Adipose tissue (tissue), 3 donors: ENCODE data around the gene SP7. TPM values are rescaled to one million over a fixed set of nuclear protein-coding genes. Genes with fewer than 3 reads are reported as not detected.
"Not testable (repeated sequence)": the region's sequence is repeated elsewhere in the genome, so short reads cannot be mapped to it uniquely, and the experiment has no call there.

Experiments used
- H3K27ac ChIP-seq: one replicate; pipeline ENCODE4 v1.5.1; 2013; ENCODE audit warnings: low read depth, low read length
- WGBS, 3 donors: extraction: QIAGEN DNeasy Blood & Tissue Kit; methylation state at CpG; one replicate each; pipeline ENCODE4 v1.1.7; 2013; 5-methylcytosine and 5-hydroxymethylcytosine counted together
- polyA plus RNA-seq, 3 donors: library from polyadenylated mRNA; stranded (reverse); fragments of 200-250 nt; gene quantifications; one replicate each; pipeline ENCODE4 v1.2.3, GENCODE V29; 2013
- donor health status: healthy with polysubstance abuse.
- donor health status: Bipolar disorder and iron deficiency.
- donor health status: healthy.

Gene SP7
- polyA plus RNA-seq, 3 donors: not detected

DNA sequence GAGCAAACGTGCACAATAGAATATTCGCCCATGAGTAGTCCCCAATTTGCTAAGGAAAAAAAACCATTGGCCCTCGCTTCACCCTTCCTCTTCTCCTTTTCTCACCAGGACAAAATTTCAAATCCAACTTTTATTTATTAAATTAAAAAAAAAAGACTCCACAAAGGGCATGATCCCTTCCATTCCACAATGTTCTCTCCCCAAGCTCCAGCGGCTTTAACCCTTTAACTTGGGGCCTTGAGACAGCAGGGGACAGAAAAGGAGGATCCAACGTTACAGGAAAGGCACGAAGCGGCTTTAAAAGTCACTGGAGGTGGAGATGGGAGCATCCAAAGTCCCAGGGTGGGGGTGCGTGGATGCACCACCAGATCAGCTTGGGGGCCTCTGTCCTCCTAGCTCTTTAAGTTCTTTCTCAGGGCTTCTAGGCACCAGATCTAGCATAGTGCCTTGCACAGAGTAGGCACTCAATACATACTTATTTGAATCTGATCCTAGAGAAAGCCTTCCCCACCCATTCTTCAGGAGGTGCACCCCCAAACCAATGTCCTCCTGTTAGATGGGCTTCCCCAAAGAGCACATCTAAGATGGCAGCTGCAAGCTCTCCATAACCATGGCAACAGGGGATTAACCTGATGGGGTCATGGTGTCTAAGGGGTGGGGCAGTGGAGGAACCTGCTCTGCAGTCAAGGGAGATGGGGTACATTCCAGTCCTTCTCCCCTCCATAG lies 9.5 kb downstream of the SP7 start:
- no peak overlapping the region for H3K27ac ChIP-seq
- WGBS, 3 donors: 77 to 88% (median 81%) methylated on average over 8 of the region's 8 CpGs

DNA sequence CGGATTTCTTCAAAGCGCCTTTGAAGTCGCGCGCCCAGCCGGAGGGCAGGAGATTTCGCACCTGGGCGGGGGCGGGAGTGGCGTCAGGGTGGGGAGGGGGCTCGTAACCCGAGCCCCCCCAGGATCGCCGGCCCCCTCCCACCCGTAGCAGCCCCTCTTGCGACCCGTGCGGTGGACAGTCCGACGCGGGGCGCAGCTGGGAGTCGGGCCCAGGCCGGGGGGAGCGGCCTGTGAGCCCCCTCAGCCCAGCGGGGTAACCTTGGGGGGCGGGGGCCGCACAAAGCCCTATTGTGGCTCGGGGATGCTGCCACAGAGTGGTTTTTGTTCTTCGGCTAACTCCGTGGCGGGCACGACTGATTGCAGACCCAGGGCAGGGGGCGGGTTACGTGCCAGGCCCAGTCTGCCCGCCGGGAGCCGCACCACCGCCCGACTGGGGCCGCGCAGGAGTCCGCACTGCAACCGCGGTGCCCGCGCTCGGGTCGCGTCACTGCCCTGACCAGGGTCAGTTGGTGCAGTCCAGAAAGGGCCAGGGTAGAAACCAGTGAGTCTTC lies 10.6 kb downstream of the SP7 start:
- 1 to 4% (median 1%) methylated on average over 48 to 50 of the region's 50 CpGs for WGBS, 3 donors
- H3K27ac ChIP-seq: peak overlapping the region; percentile 68

DNA sequence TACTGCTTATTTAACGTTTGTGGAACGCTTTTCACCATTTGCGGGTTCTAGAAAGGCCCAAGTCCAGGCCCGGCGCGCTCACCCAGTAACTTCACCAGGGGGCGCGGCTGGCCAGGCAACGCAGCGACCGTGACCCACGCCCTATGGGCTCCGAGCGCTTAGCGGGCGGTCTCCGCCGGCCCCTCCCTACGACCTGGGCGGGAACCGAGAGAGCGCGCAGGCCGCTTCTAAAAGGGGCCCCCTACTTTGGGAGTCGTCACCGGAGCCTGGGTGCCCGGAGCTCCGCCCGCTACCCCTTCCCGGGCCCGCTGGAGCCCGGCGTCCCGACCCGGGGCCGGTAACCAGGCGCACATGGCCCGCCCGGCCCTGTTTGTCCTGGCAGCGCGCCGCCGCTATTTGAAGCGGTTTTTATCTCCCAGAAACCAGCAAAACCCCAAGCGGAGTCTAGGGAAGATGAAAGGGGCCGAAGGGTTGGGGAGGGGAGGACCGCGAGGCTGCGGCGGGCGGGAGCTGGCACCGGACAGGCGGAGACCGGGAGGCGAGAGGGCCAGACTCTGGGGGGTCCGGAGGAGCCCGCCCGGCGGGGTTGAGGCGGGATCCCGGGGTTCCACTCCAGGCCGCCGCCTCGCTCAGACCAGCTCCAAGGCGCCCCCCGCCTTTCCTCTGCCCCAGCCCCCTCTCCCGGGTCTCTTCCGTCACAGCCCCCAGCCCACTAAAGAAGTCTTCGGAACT lies 11.2 kb downstream of the SP7 start:
- WGBS, 3 donors: 0 to 1% (median 0%) methylated on average over 67 to 69 of the region's 69 CpGs
- H3K27ac ChIP-seq: peak overlapping the region; percentile 68

DNA sequence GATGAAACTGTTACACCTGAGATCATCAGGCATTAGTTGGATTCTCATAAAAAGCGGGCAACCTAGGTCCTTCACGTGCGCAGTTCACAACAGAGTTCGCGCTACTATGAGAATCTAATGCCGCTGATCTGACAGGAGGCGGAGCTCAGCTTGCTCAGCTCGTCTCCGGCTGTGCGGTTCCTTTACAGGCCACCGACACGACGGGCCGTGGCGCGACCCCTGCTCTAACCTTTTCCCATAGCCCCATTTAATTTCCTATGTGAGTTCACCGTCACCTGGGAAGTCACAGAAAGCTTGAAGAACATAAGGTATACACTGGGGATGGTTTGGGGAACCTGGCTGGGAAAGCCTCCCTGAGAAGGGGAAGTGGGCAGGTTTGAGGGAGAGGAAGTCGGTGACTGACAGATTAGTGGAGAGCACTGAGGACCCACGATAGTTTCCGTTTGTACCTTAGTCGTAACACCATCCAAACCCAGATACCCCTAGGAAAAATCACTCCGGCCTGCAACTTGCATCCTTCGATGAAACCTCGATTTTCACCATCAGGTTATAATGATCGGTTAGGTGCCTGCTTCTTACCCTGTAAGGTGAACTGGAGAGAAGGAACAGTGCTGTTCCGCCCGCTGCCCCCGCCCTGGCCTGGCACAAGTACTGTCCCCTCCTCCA lies 11.9 kb downstream of the SP7 start:
- WGBS, 3 donors: 23 to 29% (median 28%) methylated on average over 28 of the region's 28 CpGs
- peak overlapping the region; percentile 68 for H3K27ac ChIP-seq

DNA sequence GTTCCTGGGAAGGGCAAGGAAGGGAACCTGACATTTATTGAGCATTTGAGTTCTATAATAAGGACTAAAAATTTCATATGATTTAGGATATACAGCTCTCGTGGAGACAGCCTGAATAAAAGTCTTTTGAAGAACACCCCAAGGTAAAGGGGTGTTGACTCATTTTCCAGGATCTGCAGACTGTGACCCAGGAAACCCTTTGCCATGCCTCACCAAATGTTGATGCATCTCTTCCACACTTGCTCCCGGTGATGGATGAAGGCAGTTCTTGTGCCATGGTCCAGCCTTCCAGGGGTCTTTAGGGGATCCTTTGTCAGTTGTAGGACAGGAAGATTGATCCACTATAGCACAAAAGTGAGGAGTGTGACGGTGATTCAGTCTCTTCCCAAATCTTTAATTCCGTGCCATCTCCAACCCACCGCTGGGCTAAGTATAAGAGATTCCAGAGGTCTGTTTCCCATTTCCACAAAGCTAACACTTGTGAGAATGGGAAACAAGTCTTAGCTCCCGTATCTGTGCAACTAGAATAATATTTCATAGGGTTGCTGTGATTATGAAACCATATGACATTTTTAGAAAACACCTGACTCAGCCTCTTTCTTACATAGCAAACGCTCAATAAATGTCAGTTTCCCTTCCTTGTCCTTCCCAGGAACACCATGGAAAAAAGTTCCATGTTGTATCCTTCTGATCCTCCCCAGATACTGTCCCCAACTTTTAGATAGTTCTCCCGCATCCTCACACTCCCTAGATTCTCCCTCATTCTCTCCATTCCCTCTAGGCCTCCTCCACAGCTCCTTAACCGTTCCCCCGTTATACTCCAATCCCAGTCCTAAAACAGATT lies 15.6 kb downstream of the SP7 start:
- H3K27ac ChIP-seq: no peak overlapping the region
- 36 to 41% (median 39%) methylated on average over 10 of the region's 10 CpGs for WGBS, 3 donors

DNA sequence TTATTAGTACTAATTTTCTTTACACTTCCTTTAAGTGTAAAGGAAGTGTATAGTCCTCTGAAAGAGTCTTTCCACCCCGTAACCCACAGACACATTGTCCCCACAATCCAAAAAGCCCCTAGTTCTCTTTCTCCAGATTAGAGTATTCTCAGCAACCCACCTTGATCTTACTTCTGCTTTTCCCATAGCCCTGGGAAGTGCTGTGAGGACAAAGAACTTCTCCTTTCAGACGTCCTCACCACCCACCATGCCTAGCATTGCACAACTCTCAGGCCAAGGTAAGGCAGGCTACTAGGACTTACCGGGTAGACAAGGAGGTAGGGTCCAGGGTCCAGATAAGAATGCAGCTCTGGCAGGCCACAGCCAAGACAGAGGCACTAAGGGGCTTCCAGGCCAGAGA lies 22.2 kb downstream of the SP7 start:
- no peak overlapping the region for H3K27ac ChIP-seq
- WGBS, 3 donors: 41 to 73% (median 60%) methylated on average over 2 to 3 of the region's 3 CpGs

DNA sequence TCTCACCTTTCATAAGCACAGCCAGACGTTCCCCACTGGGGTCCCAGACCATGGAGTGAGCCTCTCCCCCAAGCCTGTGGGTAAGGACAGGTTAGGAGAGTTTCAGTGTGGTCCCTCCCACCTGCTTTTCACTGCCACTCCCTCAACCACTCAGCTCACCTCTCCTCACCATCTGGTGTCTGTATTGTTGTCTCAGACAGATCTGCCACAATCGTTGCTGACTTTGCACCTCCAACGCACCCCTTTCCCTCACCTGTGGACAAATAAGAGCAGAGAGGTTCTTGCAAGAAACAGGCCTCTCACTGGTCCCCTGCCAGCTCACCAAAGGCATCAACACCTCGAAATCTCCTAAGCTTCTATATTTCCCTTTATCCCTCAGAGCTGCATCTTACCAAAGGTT lies 27.9 kb downstream of the SP7 start:
- no peak overlapping the region for H3K27ac ChIP-seq
- WGBS, 3 donors: 60 to 77% (median 66%) methylated on average over 4 of the region's 4 CpGs

DNA sequence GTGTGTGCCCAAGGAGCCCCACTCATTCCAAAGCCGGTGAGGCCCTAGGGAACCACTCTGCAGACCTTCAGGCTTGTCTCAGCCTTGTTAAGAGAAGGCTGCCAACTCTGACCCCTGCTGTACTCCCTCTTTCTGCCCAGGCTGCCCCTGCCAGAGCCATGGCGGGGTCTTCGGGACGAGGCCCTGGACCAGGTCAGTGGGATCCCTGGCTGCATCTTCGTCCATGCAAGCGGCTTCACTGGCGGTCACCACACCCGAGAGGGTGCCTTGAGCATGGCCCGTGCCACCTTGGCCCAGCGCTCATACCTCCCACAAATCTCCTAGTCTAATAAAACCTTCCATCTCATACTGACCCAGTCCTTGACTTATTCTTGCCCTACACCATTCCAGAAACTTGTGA lies 29.3 kb downstream of the SP7 start:
- H3K27ac ChIP-seq: no peak overlapping the region
- WGBS, 3 donors: 94 to 95% (median 95%) methylated on average over 10 of the region's 10 CpGs

DNA sequence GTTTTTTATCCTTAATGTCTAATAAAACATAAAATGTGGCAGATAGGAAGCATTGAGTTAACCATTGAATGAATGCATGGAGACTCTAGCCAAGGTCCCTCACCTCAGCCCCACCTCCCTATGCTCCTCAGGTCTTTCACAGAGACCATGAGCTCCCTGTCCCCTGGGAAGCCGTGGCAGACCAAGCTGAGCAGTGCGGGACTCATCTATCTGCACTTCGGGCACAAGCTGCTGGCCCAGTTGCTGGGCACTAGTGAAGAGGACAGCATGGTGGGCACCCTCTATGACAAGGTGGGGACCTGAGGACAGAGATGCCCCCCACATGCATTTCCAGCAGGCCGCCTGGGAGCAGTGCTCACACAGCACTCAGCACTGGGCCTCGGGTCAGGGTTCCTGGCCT lies 33.3 kb downstream of the SP7 start:
- no peak overlapping the region for H3K27ac ChIP-seq
- 88 to 89% (median 89%) methylated on average over 5 of the region's 5 CpGs for WGBS, 3 donors

DNA sequence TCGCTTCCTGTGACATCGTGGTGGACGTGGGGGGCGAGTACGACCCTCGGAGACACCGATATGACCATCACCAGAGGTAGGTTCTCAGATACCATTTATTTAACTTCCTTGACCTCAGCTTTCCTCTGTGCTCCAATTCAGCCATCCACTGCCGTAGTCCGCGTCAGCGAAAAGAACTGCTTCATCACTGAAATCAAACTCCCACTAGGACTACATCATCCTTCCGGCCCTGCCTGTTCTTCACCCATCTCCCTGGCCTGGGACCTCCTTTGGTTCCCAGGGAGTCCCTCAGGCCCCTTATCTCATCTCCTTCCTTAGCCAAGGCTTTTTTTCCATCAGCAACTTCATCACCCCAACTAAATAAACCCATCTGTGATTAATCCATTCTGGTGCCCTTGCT lies 36.0 kb downstream of the SP7 start:
- H3K27ac ChIP-seq: no peak overlapping the region

DNA sequence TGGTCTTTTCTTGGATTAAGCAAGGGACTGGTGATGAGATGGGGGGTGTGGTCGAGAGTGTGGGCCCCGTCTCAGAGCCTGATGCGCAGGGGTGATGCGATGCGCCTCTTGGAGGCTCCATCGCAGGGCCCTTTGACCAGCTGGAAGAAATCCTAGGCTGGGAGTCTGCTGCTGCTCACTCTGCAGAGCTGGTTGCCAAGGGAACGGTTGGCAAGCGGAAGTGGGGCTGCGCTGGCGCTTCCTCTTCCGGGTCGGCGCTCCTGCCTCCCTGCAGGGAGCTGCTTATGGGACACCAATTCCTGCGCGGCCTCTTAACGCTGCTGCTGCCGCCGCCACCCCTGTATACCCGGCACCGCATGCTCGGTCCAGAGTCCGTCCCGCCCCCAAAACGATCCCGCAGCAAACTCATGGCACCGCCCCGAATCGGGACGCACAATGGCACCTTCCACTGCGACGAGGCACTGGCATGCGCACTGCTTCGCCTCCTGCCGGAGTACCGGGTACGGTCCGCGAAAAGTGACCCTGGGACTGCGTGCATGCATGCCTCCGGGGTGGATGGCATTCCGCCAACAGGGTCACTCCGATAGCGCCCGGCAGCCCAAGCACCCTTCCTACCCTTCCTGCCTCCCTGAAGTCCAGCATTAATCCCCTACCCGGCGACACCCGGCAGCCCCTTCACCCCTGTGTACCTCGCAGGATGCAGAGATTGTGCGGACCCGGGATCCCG lies 36.5 kb downstream of the SP7 start, which contains the start of gene MYG1:
MYG1 (plus strand) TSS at position 242 of the 727 bp plus-strand sequence; CDS start at position 285, 43 bp downstream.
- WGBS, 3 donors: 1 to 2% (median 1%) methylated on average over 46 to 51 of the region's 51 CpGs

More for the DNA sequence above, 36.0 kb downstream of the SP7 start:
- WGBS, 3 donors: 1 to 4% (median 2%) methylated on average over 12 of the region's 12 CpGs

DNA sequence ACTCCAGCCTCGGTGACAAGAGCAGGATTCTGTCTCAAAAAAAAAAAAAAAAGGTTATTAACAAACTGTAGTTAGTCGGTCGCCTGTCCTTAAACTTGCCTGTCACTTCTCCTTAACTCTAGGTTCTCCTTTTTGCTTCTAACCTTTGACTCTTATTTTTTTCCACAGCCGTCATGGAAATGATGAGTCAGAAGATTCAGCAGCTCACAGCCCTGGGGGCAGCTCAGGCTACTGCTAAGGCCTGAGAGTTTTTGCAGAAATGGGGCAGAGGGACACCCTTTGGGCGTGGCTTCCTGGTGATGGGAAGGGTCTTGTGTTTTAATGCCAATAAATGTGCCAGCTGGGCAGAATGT lies 37.1 kb downstream of the SP7 start:
- WGBS, 3 donors: 41 to 66% (median 41%) methylated on average over 5 of the region's 5 CpGs

More for the DNA sequence above, 36.5 kb downstream of the SP7 start, which contains the start of gene MYG1:
- peak within 1 kb of the TSS; percentile 31 for H3K27ac ChIP-seq

DNA sequence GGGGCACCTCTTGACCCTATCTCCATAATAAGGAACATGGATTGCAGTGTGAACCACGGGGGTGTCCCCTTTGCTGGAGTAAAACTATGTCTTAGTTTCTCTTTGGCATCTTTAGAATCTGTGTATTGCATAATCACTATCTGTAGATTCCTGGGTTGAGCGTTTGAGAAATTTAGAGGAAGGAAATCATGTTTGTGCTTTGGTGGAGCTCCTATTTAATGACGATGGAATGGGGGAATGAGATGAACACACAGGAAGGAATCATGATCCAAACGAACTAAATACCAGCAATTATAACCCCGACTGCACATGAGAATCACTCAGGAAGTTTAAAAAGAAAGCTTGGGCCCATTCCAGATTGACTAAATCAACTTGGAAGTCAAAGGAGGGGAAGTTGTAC lies 38.0 kb downstream of the SP7 start:
- no peak overlapping the region for H3K27ac ChIP-seq
- 19 to 63% (median 30%) methylated on average over 5 of the region's 5 CpGs for WGBS, 3 donors

More for the DNA sequence above, 37.1 kb downstream of the SP7 start:
- H3K27ac ChIP-seq: peak overlapping the region; percentile 31

DNA sequence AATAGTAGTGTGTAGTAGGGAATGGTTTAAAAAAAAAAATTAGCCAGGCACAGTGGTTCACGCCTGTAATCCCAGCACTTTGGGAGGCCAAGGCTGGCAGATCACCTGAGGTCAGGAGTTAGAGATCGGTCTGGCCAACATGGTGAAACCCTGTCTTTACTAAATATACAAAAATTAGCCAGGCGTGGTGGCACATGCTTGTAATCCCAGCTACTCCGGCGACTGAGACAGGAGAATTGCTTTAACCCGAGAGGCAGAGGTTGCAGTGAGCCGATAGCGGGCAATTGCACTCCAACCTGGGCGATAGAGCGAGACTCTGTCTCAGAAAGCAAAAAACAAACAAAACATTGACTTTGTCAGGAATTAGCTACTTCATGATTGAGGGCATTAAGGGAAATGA lies 39.0 kb downstream of the SP7 start:
- H3K27ac ChIP-seq: not testable (repeated sequence)
- 94 to 95% (median 95%) methylated on average over 10 of the region's 10 CpGs for WGBS, 3 donors

DNA sequence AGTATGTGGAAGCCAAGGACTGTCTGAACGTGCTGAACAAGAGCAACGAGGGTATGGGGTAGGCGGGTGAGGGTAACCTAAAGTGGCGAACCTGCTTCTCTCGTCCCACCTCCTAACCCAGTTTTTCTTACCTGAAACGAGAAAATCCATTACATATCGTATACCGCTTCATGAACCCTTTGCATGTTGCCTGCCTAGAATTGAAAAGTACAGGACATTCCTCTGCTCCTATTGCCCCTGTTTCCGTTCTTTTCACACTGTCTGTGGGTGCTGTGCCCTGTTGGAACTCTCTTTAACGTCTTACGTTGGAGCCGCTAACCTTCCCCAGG lies 40.3 kb downstream of the SP7 start:
- peak overlapping the region; percentile 94 for H3K27ac ChIP-seq
- 3 to 6% (median 3%) methylated on average over 12 of the region's 12 CpGs for WGBS, 3 donors

DNA sequence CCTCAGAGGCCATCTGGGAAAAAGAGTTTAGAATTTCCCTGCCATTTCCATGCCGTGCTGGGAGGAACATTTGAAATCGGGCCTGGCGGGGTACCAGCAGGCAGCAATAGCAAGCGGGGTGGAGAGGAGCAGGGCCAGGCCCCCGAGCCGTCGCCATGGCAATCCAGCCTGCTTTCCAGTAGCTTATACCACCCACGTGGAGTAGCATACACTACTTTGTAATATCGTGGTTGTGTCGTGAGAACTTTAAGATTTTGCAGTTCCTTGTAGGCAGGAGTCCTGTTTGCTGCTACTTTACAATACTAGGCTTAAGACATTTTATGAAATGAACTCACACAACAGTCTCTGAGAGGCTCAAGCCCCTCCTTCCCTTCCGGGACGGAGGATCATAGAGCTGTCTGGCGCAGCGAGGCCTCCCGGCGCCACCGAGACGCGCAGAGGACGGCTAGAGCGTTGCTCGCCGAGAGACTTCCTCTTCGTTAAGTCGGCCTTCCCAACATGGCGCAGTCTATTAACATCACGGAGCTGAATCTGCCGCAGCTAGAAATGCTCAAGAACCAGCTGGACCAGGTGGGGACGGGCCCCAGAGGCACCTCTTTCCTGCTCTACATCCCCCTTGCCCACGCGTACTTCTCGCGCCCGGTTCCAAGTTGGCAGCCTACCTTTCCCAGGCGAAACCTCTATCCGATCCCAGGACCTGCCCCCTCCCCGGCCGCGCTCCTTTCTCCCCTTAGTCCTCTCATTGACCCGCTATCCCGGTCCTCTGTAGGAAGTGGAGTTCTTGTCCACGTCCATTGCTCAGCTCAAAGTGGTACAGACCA lies 40.9 kb downstream of the SP7 start, which contains the start of gene PFDN5:
PFDN5 (plus strand) TSS at position 473 of the 821 bp plus-strand sequence; CDS start at position 499, 26 bp downstream.
- H3K27ac ChIP-seq: peak within 1 kb of the TSS; percentile 94
- 1% methylated on average over 39 to 42 of the region's 42 CpGs for WGBS, 3 donors

DNA sequence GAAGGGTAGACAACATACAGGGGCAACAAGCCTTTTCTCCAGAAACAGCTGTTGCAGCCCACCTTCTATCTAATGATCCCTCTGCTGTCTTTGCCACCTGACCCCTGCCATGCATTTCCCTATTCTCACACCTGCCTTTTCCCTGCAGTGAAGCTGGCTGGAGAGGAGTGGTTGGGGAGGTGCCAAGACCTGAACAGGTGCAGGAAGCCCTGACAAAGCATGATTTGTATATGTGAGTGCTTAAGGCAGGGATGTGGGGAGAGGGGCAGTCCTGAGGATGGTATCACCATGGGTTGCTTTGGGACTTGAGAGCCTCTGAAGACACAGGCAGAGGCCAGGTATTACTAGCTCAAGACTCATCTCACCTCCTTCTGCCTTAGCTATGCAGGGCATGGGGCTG lies 43.7 kb downstream of the SP7 start:
- H3K27ac ChIP-seq: no peak overlapping the region
